ENCODE data around the gene TCP10L.

DNA sequence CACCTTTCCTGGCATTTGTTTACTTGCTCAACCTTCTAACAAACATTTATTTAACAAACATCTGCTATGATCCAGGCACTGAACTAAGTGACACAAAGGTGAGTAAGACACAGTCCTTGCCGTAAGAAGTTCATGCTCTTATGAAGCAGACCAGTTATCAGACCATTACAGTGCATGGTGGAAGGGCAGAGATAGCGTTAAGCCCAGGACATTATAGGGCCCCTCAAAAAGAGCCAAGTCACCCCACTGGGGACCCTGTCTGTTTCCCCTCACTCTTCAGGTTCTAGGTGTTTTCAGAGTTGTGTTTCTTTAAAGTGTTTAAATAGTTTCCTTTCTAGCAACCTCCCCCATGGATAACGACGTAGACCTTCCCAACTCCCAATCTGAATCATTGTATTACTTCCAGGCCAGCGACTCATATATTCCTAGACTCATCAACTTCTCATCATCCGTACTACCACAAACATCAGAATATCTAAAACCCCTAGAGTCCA lies 39.3 kb downstream of the TCP10L start:
- TF ChIP-seq POLR2A (IDR thresholded peaks at IDR 0.05; ENCODE audit: low read depth, low read length): no peak
- no peak for TF ChIP-seq SUPT20H (IDR thresholded peaks at IDR 0.05; ENCODE audit: borderline replicate concordance, control insufficient read depth, low read depth, low read length)
- no peak for TF ChIP-seq CEBPB (IDR thresholded peaks at IDR 0.05; ENCODE audit: borderline replicate concordance in 1 of 2, low read depth in 2 of 2, low read length in 2 of 2)
- TF ChIP-seq, protein P1, sequence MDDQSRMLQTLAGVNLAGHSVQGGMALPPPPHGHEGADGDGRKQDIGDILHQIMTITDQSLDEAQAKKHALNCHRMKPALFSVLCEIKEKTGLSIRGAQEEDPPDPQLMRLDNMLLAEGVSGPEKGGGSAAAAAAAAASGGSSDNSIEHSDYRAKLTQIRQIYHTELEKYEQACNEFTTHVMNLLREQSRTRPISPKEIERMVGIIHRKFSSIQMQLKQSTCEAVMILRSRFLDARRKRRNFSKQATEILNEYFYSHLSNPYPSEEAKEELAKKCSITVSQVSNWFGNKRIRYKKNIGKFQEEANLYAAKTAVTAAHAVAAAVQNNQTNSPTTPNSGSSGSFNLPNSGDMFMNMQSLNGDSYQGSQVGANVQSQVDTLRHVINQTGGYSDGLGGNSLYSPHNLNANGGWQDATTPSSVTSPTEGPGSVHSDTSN (IDR thresholded peaks at IDR 0.05; ENCODE audit: insufficient replicate concordance, low read depth, low read length): no peak
- no peak for TF ChIP-seq MYC (IDR thresholded peaks at IDR 0.05; ENCODE audit: insufficient read depth, insufficient read length, insufficient replicate concordance, low read length, severe bottlenecking)
- TF ChIP-seq CTCF (IDR thresholded peaks at IDR 0.05 in 2 of 3, conservative IDR thresholded peaks at IDR 0.05 in 1 of 3; ENCODE audit: control insufficient read depth in 2 of 3, extremely low read depth in 1 of 3, insufficient read depth in 1 of 3, low read depth in 3 of 3, low read length in 3 of 3): no peak
- TF ChIP-seq GABPA (IDR thresholded peaks at IDR 0.05; ENCODE audit: low read depth): no peak
- no peak for TF ChIP-seq TAF1 (IDR thresholded peaks at IDR 0.05; ENCODE audit: borderline replicate concordance, low read depth, low read length)
- TF ChIP-seq EZH2 (IDR thresholded peaks at IDR 0.05; ENCODE audit: borderline replicate concordance, control insufficient read depth, low read depth, low read length): no peak
- no peak for TF ChIP-seq YY1 (IDR thresholded peaks at IDR 0.05; ENCODE audit: low read depth, low read length)
- no peak for TF ChIP-seq POLR2AphosphoS5 (IDR thresholded peaks at IDR 0.05; ENCODE audit: low read length)
- TF ChIP-seq BRCA1 (IDR thresholded peaks at IDR 0.05; ENCODE audit: low read depth, low read length): no peak
- TF ChIP-seq ZBTB40 (IDR thresholded peaks at IDR 0.05; ENCODE audit: borderline replicate concordance): no peak
- TF ChIP-seq FOXM1 (IDR thresholded peaks at IDR 0.05; ENCODE audit: low read depth, low read length): no peak
